Liver (tissue), 9 donors: ENCODE results near the gene CTPS2. TPM values are rescaled to one million over a fixed set of nuclear protein-coding genes. Genes with fewer than 3 reads are reported as not detected.

Experiments used
- DNase-seq: peaks from one replicate; pipeline ENCODE4 v3.0.0-alpha.2; 2017; ENCODE audit warnings: low spot score
- H3K27ac ChIP-seq, 2 donors: one replicate each; pipeline ENCODE4 v1.7.0; 2013; ENCODE audit warnings: inconsistent platforms in 2 of 2, low read length in 2 of 2, control low read depth in 1 of 2, low read depth in 1 of 2, mild to moderate bottlenecking in 1 of 2
- H3K27me3 ChIP-seq, 4 donors: one replicate each; pipeline versions ENCODE4 v1.6.1 to v1.7.0; 2013; ENCODE audit warnings: low read length in 3 of 4, inconsistent platforms in 1 of 4, mild to moderate bottlenecking in 1 of 4, moderate library complexity in 1 of 4; ENCODE audit not compliant: control insufficient read depth in 4 of 4, insufficient read depth in 4 of 4
- H3K36me3 ChIP-seq, 4 donors: one replicate each; pipeline versions ENCODE4 v1.6.1 to v1.7.0; 2013; ENCODE audit warnings: low read length in 3 of 4, mild to moderate bottlenecking in 3 of 4, low read depth in 1 of 4, moderate library complexity in 1 of 4; ENCODE audit not compliant: control insufficient read depth in 4 of 4, insufficient read depth in 3 of 4
- H3K4me1 ChIP-seq, 4 donors: one replicate each; pipeline versions ENCODE4 v1.6.1 to v1.7.0; 2013; ENCODE audit warnings: low read length in 3 of 4, mild to moderate bottlenecking in 3 of 4, moderate library complexity in 1 of 4; ENCODE audit not compliant: control insufficient read depth in 4 of 4, insufficient read depth in 4 of 4
- H3K4me3 ChIP-seq, 3 donors: one replicate each; pipeline versions ENCODE4 v1.6.1 to v1.7.0; 2013; ENCODE audit warnings: low read length in 3 of 3, control low read depth in 1 of 3, low read depth in 1 of 3, mild to moderate bottlenecking in 1 of 3
- H3K9ac ChIP-seq, 2 donors: one replicate each; pipeline ENCODE4 v1.7.0; 2013; ENCODE audit warnings: low read length in 2 of 2, mild to moderate bottlenecking in 2 of 2, moderate library complexity in 2 of 2, control low read depth in 1 of 2, low read depth in 1 of 2
- H3K9me3 ChIP-seq, 4 donors: one replicate each; pipeline versions ENCODE4 v1.6.1 to v1.7.0; 2013; ENCODE audit warnings: low read length in 3 of 4; ENCODE audit not compliant: control insufficient read depth in 4 of 4
- EGR1 ChIP-seq, 2 donors: IDR thresholded peaks; 2 replicates each; pipeline ENCODE4 v1.6.1; 2016 to 2018; ENCODE audit warnings: antibody characterized with exemption in 2 of 2, low read depth in 2 of 2
- FOXA1 ChIP-seq: IDR thresholded peaks from 2 replicates; pipeline ENCODE4 v1.6.1; 2016; ENCODE audit warnings: antibody characterized with exemption
- FOXA2 ChIP-seq: IDR thresholded peaks from 2 replicates; pipeline ENCODE4 v1.6.1; 2016; ENCODE audit warnings: antibody characterized with exemption
- GABPA ChIP-seq, 2 donors: IDR thresholded peaks in 1 of 2; conservative IDR thresholded peaks in 1 of 2; 2 replicates each; pipeline ENCODE4 v1.6.1; 2016; ENCODE audit warnings: antibody characterized with exemption in 2 of 2, mild to moderate bottlenecking in 1 of 2, moderate library complexity in 1 of 2
- HNF4A ChIP-seq, 2 donors: conservative IDR thresholded peaks; 2 replicates each; pipeline ENCODE4 v1.6.1; 2016; ENCODE audit warnings: antibody characterized with exemption in 2 of 2, mild to moderate bottlenecking in 2 of 2
- HNF4G ChIP-seq: IDR thresholded peaks from 2 replicates; pipeline ENCODE4 v1.6.1; 2016; ENCODE audit warnings: antibody characterized with exemption
- JUND ChIP-seq, 2 donors: IDR thresholded peaks; 2 replicates each; pipeline ENCODE4 v1.6.1; 2016; ENCODE audit warnings: antibody characterized with exemption in 2 of 2
- NR2F2 ChIP-seq: IDR thresholded peaks from 2 replicates; pipeline ENCODE4 v1.6.1; 2016; ENCODE audit warnings: antibody characterized with exemption
- RAD21 ChIP-seq, 2 donors: IDR thresholded peaks; 2 replicates each; pipeline ENCODE4 v1.6.1; 2016; ENCODE audit warnings: antibody characterized with exemption in 2 of 2, mild to moderate bottlenecking in 2 of 2
- RXRA ChIP-seq, 2 donors: IDR thresholded peaks; 2 replicates each; pipeline ENCODE4 v1.6.1; 2017 to 2018; ENCODE audit warnings: antibody characterized with exemption in 2 of 2, mild to moderate bottlenecking in 1 of 2
- SP1 ChIP-seq: IDR thresholded peaks from 2 replicates; pipeline ENCODE4 v1.6.1; 2018; ENCODE audit warnings: antibody characterized with exemption, mild to moderate bottlenecking
- TAF1 ChIP-seq: conservative IDR thresholded peaks from 2 replicates; pipeline ENCODE4 v1.6.1; 2016; ENCODE audit warnings: antibody characterized with exemption, mild to moderate bottlenecking
- YY1 ChIP-seq: IDR thresholded peaks from 2 replicates; pipeline ENCODE4 v1.6.1; 2016; ENCODE audit warnings: antibody characterized with exemption, mild to moderate bottlenecking
- WGBS: extraction: QIAGEN DNeasy Blood & Tissue Kit; methylation state at CpG from one replicate; pipeline ENCODE4 v1.1.7; 2013; 5-methylcytosine and 5-hydroxymethylcytosine counted together
- polyA plus RNA-seq, 2 donors: library from polyadenylated mRNA; stranded (reverse) in 1 of 2; unstranded in 1 of 2; fragments of 200-250 nt in 1 of 2; fragments of >200 nt in 1 of 2; fragmentation: Nextera tagmentation in 1 of 2; extraction: Ambion mirVana in 1 of 2; gene quantifications; one replicate each; pipeline versions ENCODE4 v1.2.1 to v1.2.3, GENCODE V29; 2013 to 2015
- total RNA-seq, 2 donors: library from RNA; depleted of rRNA; stranded (reverse); fragments of >200 nt; gene quantifications; one replicate each; pipeline ENCODE4 v1.2.3, GENCODE V29; 2014
- TF ChIP-seq, protein P1 (sequence below): IDR thresholded peaks from 2 replicates; pipeline ENCODE4 v1.6.1; 2016; ENCODE audit warnings: antibody characterized with exemption, mild to moderate bottlenecking
- TF ChIP-seq, protein P2 (sequence below): IDR thresholded peaks from 2 replicates; pipeline ENCODE4 v1.6.1; 2016; ENCODE audit warnings: antibody characterized with exemption
- TF ChIP-seq, protein P3 (sequence below): IDR thresholded peaks from 2 replicates; pipeline ENCODE4 v1.6.1; 2016; ENCODE audit warnings: antibody characterized with exemption
- TF ChIP-seq, protein P4 (sequence below): fragments of 150-350 bp; IDR thresholded peaks from 2 replicates; pipeline ENCODE4 v1.5.1; 2017; ENCODE audit warnings: improper control_type of control experiment, low read depth, low read length; ENCODE audit not compliant: missing input control
- TF ChIP-seq, protein P5 (sequence below): IDR thresholded peaks from 2 replicates; pipeline ENCODE4 v1.6.1; 2016; ENCODE audit warnings: antibody characterized with exemption
- donor health status: healthy.
- donor health status: healthy.
- donor health status: healthy.
- donor health status: healthy.
- donor health status: healthy.

CTPS2 gene
- total and polyA plus RNA-seq, 4 donors, result 3.0 to 11.2 (median 7.2) TPM

DNA sequence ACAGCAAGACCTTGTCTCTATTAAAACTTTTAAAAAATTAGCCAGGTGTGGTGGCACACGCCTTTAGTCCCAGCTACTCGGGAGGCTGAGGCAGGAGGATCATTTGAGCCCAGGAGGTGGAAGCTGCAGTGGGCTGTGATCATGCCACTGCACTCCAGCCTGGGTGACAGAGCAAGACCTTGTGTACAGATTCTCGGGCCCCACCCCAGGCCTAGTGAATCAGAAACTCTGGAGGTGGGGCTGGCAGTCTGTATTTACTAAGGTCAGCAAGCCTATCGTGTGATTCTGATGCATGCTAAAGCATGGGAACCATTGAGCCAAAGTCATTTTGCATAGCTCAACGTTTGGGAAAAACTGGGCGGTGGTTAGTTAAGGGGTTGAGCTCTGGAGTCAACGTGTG lies 59.0 kb downstream of the CTPS2 start:
- WGBS, result 85% methylated on average over 7 of the region's 7 CpGs
- Histone ChIP-seq H3K9me3 (no peaks in the 10 kb centered on the region), H3K36me3 (no peaks in the 10 kb centered on the region), H3K27me3 (no peaks in the 10 kb centered on the region), H3K27ac (no peak overlapping the region), H3K9ac (no peak overlapping the region), H3K4me1 (no peaks in the 10 kb centered on the region), H3K4me3 (no peak overlapping the region)
- TF ChIP-seq YY1 (no peak), GABPA (IDR thresholded peaks at IDR 0.05 in 1 of 2, conservative IDR thresholded peaks at IDR 0.05 in 1 of 2) (no peak), RAD21 (IDR thresholded peaks at IDR 0.05) (no peak), FOXA1 (no peak), EGR1 (IDR thresholded peaks at IDR 0.05; ENCODE audit: low read depth in 2 of 2) (no peak), RXRA (IDR thresholded peaks at IDR 0.05) (no peak), SP1 (no peak), TAF1 (no peak), HNF4G (no peak), JUND (IDR thresholded peaks at IDR 0.05) (no peak), NR2F2 (no peak), HNF4A (conservative IDR thresholded peaks at IDR 0.05) (no peak), FOXA2 (no peak)
- TF ChIP-seq, protein P1, sequence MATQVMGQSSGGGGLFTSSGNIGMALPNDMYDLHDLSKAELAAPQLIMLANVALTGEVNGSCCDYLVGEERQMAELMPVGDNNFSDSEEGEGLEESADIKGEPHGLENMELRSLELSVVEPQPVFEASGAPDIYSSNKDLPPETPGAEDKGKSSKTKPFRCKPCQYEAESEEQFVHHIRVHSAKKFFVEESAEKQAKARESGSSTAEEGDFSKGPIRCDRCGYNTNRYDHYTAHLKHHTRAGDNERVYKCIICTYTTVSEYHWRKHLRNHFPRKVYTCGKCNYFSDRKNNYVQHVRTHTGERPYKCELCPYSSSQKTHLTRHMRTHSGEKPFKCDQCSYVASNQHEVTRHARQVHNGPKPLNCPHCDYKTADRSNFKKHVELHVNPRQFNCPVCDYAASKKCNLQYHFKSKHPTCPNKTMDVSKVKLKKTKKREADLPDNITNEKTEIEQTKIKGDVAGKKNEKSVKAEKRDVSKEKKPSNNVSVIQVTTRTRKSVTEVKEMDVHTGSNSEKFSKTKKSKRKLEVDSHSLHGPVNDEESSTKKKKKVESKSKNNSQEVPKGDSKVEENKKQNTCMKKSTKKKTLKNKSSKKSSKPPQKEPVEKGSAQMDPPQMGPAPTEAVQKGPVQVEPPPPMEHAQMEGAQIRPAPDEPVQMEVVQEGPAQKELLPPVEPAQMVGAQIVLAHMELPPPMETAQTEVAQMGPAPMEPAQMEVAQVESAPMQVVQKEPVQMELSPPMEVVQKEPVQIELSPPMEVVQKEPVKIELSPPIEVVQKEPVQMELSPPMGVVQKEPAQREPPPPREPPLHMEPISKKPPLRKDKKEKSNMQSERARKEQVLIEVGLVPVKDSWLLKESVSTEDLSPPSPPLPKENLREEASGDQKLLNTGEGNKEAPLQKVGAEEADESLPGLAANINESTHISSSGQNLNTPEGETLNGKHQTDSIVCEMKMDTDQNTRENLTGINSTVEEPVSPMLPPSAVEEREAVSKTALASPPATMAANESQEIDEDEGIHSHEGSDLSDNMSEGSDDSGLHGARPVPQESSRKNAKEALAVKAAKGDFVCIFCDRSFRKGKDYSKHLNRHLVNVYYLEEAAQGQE, result no peak
- TF ChIP-seq, protein P2, sequence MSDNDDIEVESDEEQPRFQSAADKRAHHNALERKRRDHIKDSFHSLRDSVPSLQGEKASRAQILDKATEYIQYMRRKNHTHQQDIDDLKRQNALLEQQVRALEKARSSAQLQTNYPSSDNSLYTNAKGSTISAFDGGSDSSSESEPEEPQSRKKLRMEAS, result no peak
- TF ChIP-seq, protein P3, sequence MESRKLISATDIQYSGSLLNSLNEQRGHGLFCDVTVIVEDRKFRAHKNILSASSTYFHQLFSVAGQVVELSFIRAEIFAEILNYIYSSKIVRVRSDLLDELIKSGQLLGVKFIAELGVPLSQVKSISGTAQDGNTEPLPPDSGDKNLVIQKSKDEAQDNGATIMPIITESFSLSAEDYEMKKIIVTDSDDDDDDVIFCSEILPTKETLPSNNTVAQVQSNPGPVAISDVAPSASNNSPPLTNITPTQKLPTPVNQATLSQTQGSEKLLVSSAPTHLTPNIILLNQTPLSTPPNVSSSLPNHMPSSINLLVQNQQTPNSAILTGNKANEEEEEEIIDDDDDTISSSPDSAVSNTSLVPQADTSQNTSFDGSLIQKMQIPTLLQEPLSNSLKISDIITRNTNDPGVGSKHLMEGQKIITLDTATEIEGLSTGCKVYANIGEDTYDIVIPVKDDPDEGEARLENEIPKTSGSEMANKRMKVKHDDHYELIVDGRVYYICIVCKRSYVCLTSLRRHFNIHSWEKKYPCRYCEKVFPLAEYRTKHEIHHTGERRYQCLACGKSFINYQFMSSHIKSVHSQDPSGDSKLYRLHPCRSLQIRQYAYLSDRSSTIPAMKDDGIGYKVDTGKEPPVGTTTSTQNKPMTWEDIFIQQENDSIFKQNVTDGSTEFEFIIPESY, result no peak
- TF ChIP-seq, protein P4, sequence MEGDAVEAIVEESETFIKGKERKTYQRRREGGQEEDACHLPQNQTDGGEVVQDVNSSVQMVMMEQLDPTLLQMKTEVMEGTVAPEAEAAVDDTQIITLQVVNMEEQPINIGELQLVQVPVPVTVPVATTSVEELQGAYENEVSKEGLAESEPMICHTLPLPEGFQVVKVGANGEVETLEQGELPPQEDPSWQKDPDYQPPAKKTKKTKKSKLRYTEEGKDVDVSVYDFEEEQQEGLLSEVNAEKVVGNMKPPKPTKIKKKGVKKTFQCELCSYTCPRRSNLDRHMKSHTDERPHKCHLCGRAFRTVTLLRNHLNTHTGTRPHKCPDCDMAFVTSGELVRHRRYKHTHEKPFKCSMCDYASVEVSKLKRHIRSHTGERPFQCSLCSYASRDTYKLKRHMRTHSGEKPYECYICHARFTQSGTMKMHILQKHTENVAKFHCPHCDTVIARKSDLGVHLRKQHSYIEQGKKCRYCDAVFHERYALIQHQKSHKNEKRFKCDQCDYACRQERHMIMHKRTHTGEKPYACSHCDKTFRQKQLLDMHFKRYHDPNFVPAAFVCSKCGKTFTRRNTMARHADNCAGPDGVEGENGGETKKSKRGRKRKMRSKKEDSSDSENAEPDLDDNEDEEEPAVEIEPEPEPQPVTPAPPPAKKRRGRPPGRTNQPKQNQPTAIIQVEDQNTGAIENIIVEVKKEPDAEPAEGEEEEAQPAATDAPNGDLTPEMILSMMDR, result no peak
- TF ChIP-seq, protein P5, sequence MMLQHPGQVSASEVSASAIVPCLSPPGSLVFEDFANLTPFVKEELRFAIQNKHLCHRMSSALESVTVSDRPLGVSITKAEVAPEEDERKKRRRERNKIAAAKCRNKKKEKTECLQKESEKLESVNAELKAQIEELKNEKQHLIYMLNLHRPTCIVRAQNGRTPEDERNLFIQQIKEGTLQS, result no peak
- no peak for DNase-seq
